ENCODE measurements around the gene FNDC4. TPM values are rescaled to one million over a fixed set of nuclear protein-coding genes. Genes with fewer than 3 reads are reported as not detected.
A peak's percentile ranks its signal among the peaks of the same experiment; 100 is the strongest.

FNDC4 gene
- total RNA-seq, 1 experiment from 2014 or later = 14.1 TPM

DNA sequence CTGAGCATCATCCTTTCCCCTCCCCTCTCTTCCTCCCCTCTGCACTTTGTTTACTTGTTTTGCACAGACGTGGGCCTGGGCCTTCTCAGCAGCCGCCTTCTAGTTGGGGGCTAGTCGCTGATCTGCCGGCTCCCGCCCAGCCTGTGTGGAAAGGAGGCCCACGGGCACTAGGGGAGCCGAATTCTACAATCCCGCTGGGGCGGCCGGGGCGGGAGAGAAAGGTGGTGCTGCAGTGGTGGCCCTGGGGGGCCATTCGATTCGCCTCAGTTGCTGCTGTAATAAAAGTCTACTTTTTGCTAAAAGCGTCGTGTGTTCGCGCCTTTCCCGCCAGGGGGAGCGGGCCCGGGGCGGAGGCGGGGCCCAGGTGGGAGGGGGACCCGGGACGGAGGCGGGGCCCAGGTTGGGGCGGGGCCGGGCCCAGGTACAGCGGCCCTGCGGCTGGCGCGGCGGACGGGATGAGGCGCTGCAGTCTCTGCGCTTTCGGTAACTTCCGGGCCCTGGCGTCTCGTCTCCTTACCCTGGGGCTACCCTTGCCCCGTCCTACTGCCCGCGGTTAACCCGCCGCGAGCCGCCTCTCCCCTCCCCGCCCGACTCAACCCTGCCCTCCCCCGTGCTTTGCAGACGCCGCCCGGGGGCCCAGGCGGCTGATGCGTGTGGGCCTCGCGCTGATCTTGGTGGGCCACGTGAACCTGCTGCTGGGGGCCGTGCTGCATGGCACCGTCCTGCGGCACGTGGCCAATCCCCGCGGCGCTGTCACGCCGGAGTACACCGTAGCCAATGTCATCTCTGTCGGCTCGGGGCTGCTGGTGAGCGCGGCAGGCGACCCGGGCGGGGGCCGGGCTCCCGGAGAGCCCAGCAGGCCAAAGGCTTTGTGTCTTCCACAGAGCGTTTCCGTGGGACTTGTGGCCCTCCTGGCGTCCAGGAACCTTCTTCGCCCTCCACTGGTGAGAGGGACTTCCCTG lies 52.8 kb downstream of the FNDC4 start, which contains the start of gene KRTCAP3 (continued):
- TF ChIP-seq, protein P1, sequence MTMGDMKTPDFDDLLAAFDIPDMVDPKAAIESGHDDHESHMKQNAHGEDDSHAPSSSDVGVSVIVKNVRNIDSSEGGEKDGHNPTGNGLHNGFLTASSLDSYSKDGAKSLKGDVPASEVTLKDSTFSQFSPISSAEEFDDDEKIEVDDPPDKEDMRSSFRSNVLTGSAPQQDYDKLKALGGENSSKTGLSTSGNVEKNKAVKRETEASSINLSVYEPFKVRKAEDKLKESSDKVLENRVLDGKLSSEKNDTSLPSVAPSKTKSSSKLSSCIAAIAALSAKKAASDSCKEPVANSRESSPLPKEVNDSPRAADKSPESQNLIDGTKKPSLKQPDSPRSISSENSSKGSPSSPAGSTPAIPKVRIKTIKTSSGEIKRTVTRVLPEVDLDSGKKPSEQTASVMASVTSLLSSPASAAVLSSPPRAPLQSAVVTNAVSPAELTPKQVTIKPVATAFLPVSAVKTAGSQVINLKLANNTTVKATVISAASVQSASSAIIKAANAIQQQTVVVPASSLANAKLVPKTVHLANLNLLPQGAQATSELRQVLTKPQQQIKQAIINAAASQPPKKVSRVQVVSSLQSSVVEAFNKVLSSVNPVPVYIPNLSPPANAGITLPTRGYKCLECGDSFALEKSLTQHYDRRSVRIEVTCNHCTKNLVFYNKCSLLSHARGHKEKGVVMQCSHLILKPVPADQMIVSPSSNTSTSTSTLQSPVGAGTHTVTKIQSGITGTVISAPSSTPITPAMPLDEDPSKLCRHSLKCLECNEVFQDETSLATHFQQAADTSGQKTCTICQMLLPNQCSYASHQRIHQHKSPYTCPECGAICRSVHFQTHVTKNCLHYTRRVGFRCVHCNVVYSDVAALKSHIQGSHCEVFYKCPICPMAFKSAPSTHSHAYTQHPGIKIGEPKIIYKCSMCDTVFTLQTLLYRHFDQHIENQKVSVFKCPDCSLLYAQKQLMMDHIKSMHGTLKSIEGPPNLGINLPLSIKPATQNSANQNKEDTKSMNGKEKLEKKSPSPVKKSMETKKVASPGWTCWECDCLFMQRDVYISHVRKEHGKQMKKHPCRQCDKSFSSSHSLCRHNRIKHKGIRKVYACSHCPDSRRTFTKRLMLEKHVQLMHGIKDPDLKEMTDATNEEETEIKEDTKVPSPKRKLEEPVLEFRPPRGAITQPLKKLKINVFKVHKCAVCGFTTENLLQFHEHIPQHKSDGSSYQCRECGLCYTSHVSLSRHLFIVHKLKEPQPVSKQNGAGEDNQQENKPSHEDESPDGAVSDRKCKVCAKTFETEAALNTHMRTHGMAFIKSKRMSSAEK (CRISPR knock-in tag; IDR thresholded peaks at IDR 0.05; ENCODE audit: borderline replicate concordance) = peak; percentile 83; the same call in 1 of the 2 replicates
- no peak for TF ChIP-seq ZNF396 (CRISPR knock-in tag; IDR thresholded peaks at IDR 0.05; ENCODE audit: borderline replicate concordance)
- TF ChIP-seq ZNF416 (CRISPR knock-in tag; IDR thresholded peaks at IDR 0.05) = no peak
- TF ChIP-seq, protein P2, sequence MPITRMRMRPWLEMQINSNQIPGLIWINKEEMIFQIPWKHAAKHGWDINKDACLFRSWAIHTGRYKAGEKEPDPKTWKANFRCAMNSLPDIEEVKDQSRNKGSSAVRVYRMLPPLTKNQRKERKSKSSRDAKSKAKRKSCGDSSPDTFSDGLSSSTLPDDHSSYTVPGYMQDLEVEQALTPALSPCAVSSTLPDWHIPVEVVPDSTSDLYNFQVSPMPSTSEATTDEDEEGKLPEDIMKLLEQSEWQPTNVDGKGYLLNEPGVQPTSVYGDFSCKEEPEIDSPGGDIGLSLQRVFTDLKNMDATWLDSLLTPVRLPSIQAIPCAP (CRISPR knock-in tag; IDR thresholded peaks at IDR 0.05) = peak; percentile 77; the same call in 1 of the 2 replicates
- TF ChIP-seq, protein P3, sequence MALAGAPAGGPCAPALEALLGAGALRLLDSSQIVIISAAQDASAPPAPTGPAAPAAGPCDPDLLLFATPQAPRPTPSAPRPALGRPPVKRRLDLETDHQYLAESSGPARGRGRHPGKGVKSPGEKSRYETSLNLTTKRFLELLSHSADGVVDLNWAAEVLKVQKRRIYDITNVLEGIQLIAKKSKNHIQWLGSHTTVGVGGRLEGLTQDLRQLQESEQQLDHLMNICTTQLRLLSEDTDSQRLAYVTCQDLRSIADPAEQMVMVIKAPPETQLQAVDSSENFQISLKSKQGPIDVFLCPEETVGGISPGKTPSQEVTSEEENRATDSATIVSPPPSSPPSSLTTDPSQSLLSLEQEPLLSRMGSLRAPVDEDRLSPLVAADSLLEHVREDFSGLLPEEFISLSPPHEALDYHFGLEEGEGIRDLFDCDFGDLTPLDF (CRISPR knock-in tag; IDR thresholded peaks at IDR 0.05) = 0 out of 2 replicates have a peak, but pooled peaks have one; percentile 49
- TF ChIP-seq NFYB (CRISPR knock-in tag; conservative IDR thresholded peaks at IDR 0.05; ENCODE audit: low read depth) = no peak; the same call in 1 of the 2 replicates
- TF ChIP-seq, protein P4, sequence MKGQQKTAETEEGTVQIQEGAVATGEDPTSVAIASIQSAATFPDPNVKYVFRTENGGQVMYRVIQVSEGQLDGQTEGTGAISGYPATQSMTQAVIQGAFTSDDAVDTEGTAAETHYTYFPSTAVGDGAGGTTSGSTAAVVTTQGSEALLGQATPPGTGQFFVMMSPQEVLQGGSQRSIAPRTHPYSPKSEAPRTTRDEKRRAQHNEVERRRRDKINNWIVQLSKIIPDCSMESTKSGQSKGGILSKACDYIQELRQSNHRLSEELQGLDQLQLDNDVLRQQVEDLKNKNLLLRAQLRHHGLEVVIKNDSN (CRISPR knock-in tag; IDR thresholded peaks at IDR 0.05) = peak; percentile 81
- TF ChIP-seq GTF2I (CRISPR knock-in tag; conservative IDR thresholded peaks at IDR 0.05) = no peak
- no peak for TF ChIP-seq SOX15 (CRISPR knock-in tag; IDR thresholded peaks at IDR 0.05)
- no peak for TF ChIP-seq ZNF219 (CRISPR knock-in tag; IDR thresholded peaks at IDR 0.05; ENCODE audit: borderline replicate concordance)
- TF ChIP-seq FOXP1 (CRISPR knock-in tag; IDR thresholded peaks at IDR 0.05; ENCODE audit: borderline replicate concordance) = peak; percentile 88
- TF ChIP-seq EMX1 (CRISPR knock-in tag; IDR thresholded peaks at IDR 0.05) = 0 out of 2 replicates have a peak, but pooled peaks have one; percentile 69
- TF ChIP-seq ZNF138 (CRISPR knock-in tag; conservative IDR thresholded peaks at IDR 0.05) = no peak
- TF ChIP-seq, protein P5, sequence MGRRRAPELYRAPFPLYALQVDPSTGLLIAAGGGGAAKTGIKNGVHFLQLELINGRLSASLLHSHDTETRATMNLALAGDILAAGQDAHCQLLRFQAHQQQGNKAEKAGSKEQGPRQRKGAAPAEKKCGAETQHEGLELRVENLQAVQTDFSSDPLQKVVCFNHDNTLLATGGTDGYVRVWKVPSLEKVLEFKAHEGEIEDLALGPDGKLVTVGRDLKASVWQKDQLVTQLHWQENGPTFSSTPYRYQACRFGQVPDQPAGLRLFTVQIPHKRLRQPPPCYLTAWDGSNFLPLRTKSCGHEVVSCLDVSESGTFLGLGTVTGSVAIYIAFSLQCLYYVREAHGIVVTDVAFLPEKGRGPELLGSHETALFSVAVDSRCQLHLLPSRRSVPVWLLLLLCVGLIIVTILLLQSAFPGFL (CRISPR knock-in tag; IDR thresholded peaks at IDR 0.05; ENCODE audit: borderline replicate concordance) = no peak
- peak; percentile 76; the same call in 1 of the 2 replicates for TF ChIP-seq NFATC4 (CRISPR knock-in tag; IDR thresholded peaks at IDR 0.05)
- TF ChIP-seq CREM (CRISPR knock-in tag; IDR thresholded peaks at IDR 0.05) = peak; percentile 25; the same call in 1 of the 2 replicates
- peak; percentile 71 for TF ChIP-seq TP53 (CRISPR knock-in tag; IDR thresholded peaks at IDR 0.05)
- TF ChIP-seq OVOL2 (CRISPR knock-in tag; IDR thresholded peaks at IDR 0.05; ENCODE audit: borderline replicate concordance) = no peak
- TF ChIP-seq, protein P6, sequence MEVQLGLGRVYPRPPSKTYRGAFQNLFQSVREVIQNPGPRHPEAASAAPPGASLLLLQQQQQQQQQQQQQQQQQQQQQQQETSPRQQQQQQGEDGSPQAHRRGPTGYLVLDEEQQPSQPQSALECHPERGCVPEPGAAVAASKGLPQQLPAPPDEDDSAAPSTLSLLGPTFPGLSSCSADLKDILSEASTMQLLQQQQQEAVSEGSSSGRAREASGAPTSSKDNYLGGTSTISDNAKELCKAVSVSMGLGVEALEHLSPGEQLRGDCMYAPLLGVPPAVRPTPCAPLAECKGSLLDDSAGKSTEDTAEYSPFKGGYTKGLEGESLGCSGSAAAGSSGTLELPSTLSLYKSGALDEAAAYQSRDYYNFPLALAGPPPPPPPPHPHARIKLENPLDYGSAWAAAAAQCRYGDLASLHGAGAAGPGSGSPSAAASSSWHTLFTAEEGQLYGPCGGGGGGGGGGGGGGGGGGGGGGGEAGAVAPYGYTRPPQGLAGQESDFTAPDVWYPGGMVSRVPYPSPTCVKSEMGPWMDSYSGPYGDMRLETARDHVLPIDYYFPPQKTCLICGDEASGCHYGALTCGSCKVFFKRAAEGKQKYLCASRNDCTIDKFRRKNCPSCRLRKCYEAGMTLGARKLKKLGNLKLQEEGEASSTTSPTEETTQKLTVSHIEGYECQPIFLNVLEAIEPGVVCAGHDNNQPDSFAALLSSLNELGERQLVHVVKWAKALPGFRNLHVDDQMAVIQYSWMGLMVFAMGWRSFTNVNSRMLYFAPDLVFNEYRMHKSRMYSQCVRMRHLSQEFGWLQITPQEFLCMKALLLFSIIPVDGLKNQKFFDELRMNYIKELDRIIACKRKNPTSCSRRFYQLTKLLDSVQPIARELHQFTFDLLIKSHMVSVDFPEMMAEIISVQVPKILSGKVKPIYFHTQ (CRISPR knock-in tag; IDR thresholded peaks at IDR 0.05) = 0 out of 2 replicates have a peak, but pooled peaks have one; percentile 42
- no peak for TF ChIP-seq CDX4 (CRISPR knock-in tag; IDR thresholded peaks at IDR 0.05; ENCODE audit: borderline replicate concordance)
- no peak for TF ChIP-seq E2F5 (CRISPR knock-in tag; IDR thresholded peaks at IDR 0.05)
- TF ChIP-seq, protein P7, sequence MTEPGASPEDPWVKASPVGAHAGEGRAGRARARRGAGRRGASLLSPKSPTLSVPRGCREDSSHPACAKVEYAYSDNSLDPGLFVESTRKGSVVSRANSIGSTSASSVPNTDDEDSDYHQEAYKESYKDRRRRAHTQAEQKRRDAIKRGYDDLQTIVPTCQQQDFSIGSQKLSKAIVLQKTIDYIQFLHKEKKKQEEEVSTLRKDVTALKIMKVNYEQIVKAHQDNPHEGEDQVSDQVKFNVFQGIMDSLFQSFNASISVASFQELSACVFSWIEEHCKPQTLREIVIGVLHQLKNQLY (CRISPR knock-in tag; IDR thresholded peaks at IDR 0.05) = 0 out of 2 replicates have a peak, but pooled peaks have one; percentile 41
- no peak for TF ChIP-seq IRF2 (CRISPR knock-in tag; IDR thresholded peaks at IDR 0.05; ENCODE audit: borderline replicate concordance, low read depth)
- TF ChIP-seq ZBTB21 (CRISPR knock-in tag; IDR thresholded peaks at IDR 0.05; ENCODE audit: borderline replicate concordance) = peak; percentile 75

All from WTC11 (cell line).